GM19025 (cell line): ENCODE measurements around the gene NCK2.

ENCODE experiments used
- ATAC-seq: cut with Tn5 transposase; IDR thresholded peaks from one replicate; pipeline ENCODE4 v1.9.1; 2021; ENCODE audit warnings: mild to moderate bottlenecking, low read depth, moderate library complexity; ENCODE audit not compliant: unreplicated experiment

The NCK2 gene

GRCh38 chr2:105734762-105735538 is 9.8 kb upstream of the NCK2 start:
- ATAC-seq: no peak

- ATAC-seq: no peak
These were observed 8.6 kb upstream of the NCK2 start for GRCh38 chr2:105736145-105736544.

GRCh38 chr2:105737980-105738657 is 6.6 kb upstream of the NCK2 start:
- ATAC-seq: no peak

- no peak for ATAC-seq
These were observed 6.0 kb upstream of the NCK2 start for GRCh38 chr2:105738658-105739241.

- no peak for ATAC-seq
These were observed 5.3 kb upstream of the NCK2 start for GRCh38 chr2:105739426-105739825.

- no peak for ATAC-seq
These were observed 4.7 kb upstream of the NCK2 start for GRCh38 chr2:105739944-105740530.

GRCh38 chr2:105741174-105741573 is 3.5 kb upstream of the NCK2 start:
- no peak for ATAC-seq

GRCh38 chr2:105741617-105742016 is 3.1 kb upstream of the NCK2 start:
- ATAC-seq: no peak

- peak; percentile 79 for ATAC-seq
These were observed 412 bp upstream of the NCK2 start for GRCh38 chr2:105744091-105744908.

GRCh38 chr2:105746177-105747080 is 1.7 kb downstream of the NCK2 start:
- peak; percentile 40 for ATAC-seq

- no peak for ATAC-seq
These were observed 2.7 kb downstream of the NCK2 start for GRCh38 chr2:105747254-105747894.

- ATAC-seq: no peak
These were observed 3.3 kb downstream of the NCK2 start for GRCh38 chr2:105747991-105748390.

GRCh38 chr2:105748566-105748965 is 3.9 kb downstream of the NCK2 start:
- ATAC-seq: no peak

- ATAC-seq: no peak
These were observed 5.1 kb downstream of the NCK2 start for GRCh38 chr2:105749583-105750400.

- ATAC-seq: no peak
These were observed 6.0 kb downstream of the NCK2 start for GRCh38 chr2:105750735-105751134.

GRCh38 chr2:105751272-105751671 is 6.6 kb downstream of the NCK2 start:
- ATAC-seq: no peak

GRCh38 chr2:105752691-105753358 is 8.1 kb downstream of the NCK2 start:
- no peak for ATAC-seq

- ATAC-seq: no peak
These were observed 8.7 kb downstream of the NCK2 start for GRCh38 chr2:105753380-105753779.
